Activated T-helper 1 cell treated with anti-CD3 and anti-CD28 coated beads, Interleukin-12 subunit alpha, Interleukin-12 subunit beta, Interleukin-2, Interleukin-4 antibody, amounts not matched to agents 30 ng/mL and 10 ng/mL and 1 ng/mL, durations not matched to agents 14 hours and 24 hours and 36 hours (primary cell): ENCODE measurements around the gene HMBS. TPM values are rescaled to one million over a fixed set of nuclear protein-coding genes. Genes with fewer than 3 reads are reported as not detected.
"Not testable (repeated sequence)": the region's sequence is repeated elsewhere in the genome, so short reads cannot be mapped to it uniquely, and the experiment has no call there.

Experiments used
- DNase-seq: peaks from one replicate; pipeline ENCODE4 v3.0.0; 2021; ENCODE audit warnings: low spot score
- H3K27ac Mint-ChIP-seq: one replicate; pipeline ENCODE4 v1.8.0; 2021; ENCODE audit warnings: mild to moderate bottlenecking, mixed read lengths
- H3K27me3 Mint-ChIP-seq: one replicate; pipeline ENCODE4 v1.8.0; 2022; ENCODE audit warnings: mild to moderate bottlenecking, moderate library complexity, mixed read lengths; ENCODE audit not compliant: insufficient read depth
- H3K36me3 Mint-ChIP-seq: one replicate; pipeline ENCODE4 v1.8.0; 2021; ENCODE audit warnings: low read depth, mixed read lengths
- H3K4me1 Mint-ChIP-seq: one replicate; pipeline ENCODE4 v1.8.0; 2021; ENCODE audit warnings: low read depth, mixed read lengths
- H3K4me3 Mint-ChIP-seq: one replicate; pipeline ENCODE4 v1.8.0; 2021; ENCODE audit warnings: mild to moderate bottlenecking, moderate library complexity, mixed read lengths
- H3K9me3 Mint-ChIP-seq: one replicate; pipeline ENCODE4 v1.8.0; 2021; ENCODE audit warnings: mixed read lengths
- intact Hi-C: fragments of 100-400 bp; cut with micrococcal nuclease; formaldehyde crosslinking; loops from one replicate; pipeline ENCODE4 v1.15.1; 2024
- total RNA-seq: library from RNA; stranded (reverse); gene quantifications from 2 replicates; pipeline ENCODE4 v1.2.3, GENCODE V29; 2022

HMBS gene
- total RNA-seq, 1 donor from 2014 or later = 55.0 TPM

GRCh38 chr11:119120639-119121007 is 35.9 kb downstream of the HMBS start:
- H3K27ac Mint-ChIP-seq = peak overlapping the region; percentile 83
- intact Hi-C loops = loop anchor here (1.0 kb wide), 12 partner anchors 13 to 261 kb away; partner anchors contain the start of genes C2CD2L, DPAGT1, HYOU1 and NLRX1
- H3K27me3 Mint-ChIP-seq = no peaks in the 10 kb centered on the region
- H3K36me3 Mint-ChIP-seq = peaks cover 29% of the 10 kb centered on the region
- H3K4me1 Mint-ChIP-seq = peaks cover 42% of the 10 kb centered on the region
- DNase-seq = no peak
- H3K4me3 Mint-ChIP-seq = peak overlapping the region; percentile 98
- H3K9me3 Mint-ChIP-seq = no peaks in the 10 kb centered on the region

GRCh38 chr11:119121008-119121810 is 36.5 kb downstream of the HMBS start, which contains the start of gene HINFP:
HINFP (plus strand) TSS chr11:119121580; CDS start chr11:119126945, 5,365 bp downstream.
- peak within 1 kb of the TSS; percentile 98 for H3K4me3 Mint-ChIP-seq
- H3K27me3 Mint-ChIP-seq = no peaks in the 10 kb centered on the region
- no peaks in the 10 kb centered on the region for H3K9me3 Mint-ChIP-seq
- intact Hi-C loops = loop anchor here (1.0 kb wide), 12 partner anchors 14 to 260 kb away; partner anchors contain the start of genes C2CD2L, DPAGT1, HYOU1 and NLRX1
- peak; percentile 99 for DNase-seq
- peaks cover 36% of the 10 kb centered on the region for H3K4me1 Mint-ChIP-seq
- peak within 1 kb of the TSS; percentile 83 for H3K27ac Mint-ChIP-seq
- H3K36me3 Mint-ChIP-seq = peaks cover 23% of the 10 kb centered on the region

DNA sequence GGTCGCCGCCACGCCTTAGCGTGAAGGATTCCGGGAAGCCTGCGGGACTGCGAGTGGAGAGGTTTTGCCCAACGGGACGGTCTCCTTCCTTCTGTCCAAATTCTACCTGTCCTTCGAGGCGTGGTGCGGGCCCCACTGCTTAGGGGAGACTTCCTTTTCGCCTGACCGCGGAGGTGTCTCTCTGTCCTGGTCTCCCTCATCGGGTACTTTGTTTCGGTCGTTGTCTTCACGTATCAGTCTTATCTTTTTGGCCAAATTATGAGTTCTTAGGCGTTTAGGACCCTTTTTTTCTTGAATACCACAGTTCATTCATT is 37.1 kb downstream of the HMBS start:
- Mint-ChIP-seq H3K9me3 (no peaks in the 10 kb centered on the region), H3K4me3 (peak overlapping the region; percentile 98), H3K27me3 (no peaks in the 10 kb centered on the region), H3K36me3 (peaks cover 22% of the 10 kb centered on the region), H3K4me1 (peaks cover 39% of the 10 kb centered on the region), H3K27ac (peak overlapping the region; percentile 83)
- DNase-seq = no peak
- intact Hi-C loops = loop anchor here (1.0 kb wide), 12 partner anchors 14 to 260 kb away; partner anchors contain the start of genes C2CD2L, DPAGT1, HYOU1 and NLRX1

GRCh38 chr11:119125821-119126220 is 41.1 kb downstream of the HMBS start:
- no peak overlapping the region for H3K27ac Mint-ChIP-seq
- peaks cover 26% of the 10 kb centered on the region for H3K36me3 Mint-ChIP-seq
- no peak for DNase-seq
- H3K4me1 Mint-ChIP-seq = peaks cover 35% of the 10 kb centered on the region
- no peaks in the 10 kb centered on the region for H3K9me3 Mint-ChIP-seq
- intact Hi-C loops = no loop called here
- H3K4me3 Mint-ChIP-seq = no peak overlapping the region
- no peaks in the 10 kb centered on the region for H3K27me3 Mint-ChIP-seq

DNA sequence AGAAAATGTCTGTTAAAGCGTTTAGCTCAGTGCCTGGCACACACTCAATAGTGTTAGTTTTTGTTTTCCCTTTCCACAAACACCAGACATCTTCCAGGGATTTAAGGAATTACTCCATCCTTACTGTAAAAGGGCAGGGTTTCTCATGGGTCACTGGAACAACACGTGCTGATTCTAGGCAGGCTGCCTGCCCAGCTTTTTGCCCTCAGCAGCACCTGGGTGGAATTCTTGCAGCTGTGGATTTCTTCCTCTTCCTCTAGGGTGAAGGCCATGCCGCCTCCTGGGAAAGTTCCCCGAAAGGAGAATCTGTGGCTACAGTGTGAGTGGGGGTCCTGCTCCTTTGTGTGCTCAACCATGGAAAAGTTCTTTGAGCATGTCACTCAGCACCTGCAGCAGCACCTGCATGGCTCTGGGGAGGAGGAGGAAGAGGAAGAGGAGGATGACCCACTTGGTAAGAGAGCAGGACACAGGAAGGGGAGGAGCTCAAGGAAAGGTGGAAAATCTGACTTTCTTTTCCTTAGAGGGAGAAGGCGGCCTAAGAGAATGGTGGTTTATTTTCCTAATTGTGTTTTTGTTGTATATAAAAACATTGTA is 42.1 kb downstream of the HMBS start:
- no peaks in the 10 kb centered on the region for H3K9me3 Mint-ChIP-seq
- intact Hi-C loops = no loop called here
- H3K36me3 Mint-ChIP-seq = peaks cover 33% of the 10 kb centered on the region
- no peak overlapping the region for H3K4me3 Mint-ChIP-seq
- DNase-seq = no peak
- H3K4me1 Mint-ChIP-seq = peaks cover 31% of the 10 kb centered on the region
- no peaks in the 10 kb centered on the region for H3K27me3 Mint-ChIP-seq
- peak overlapping the region; percentile 33 for H3K27ac Mint-ChIP-seq

GRCh38 chr11:119130662-119131061 is 46.0 kb downstream of the HMBS start:
- intact Hi-C loops = no loop called here
- H3K36me3 Mint-ChIP-seq = peaks cover 39% of the 10 kb centered on the region
- H3K4me1 Mint-ChIP-seq = peaks cover 6% of the 10 kb centered on the region
- no peak overlapping the region for H3K4me3 Mint-ChIP-seq
- H3K27me3 Mint-ChIP-seq = no peaks in the 10 kb centered on the region
- no peaks in the 10 kb centered on the region for H3K9me3 Mint-ChIP-seq
- H3K27ac Mint-ChIP-seq = no peak overlapping the region
- DNase-seq = no peak

DNA sequence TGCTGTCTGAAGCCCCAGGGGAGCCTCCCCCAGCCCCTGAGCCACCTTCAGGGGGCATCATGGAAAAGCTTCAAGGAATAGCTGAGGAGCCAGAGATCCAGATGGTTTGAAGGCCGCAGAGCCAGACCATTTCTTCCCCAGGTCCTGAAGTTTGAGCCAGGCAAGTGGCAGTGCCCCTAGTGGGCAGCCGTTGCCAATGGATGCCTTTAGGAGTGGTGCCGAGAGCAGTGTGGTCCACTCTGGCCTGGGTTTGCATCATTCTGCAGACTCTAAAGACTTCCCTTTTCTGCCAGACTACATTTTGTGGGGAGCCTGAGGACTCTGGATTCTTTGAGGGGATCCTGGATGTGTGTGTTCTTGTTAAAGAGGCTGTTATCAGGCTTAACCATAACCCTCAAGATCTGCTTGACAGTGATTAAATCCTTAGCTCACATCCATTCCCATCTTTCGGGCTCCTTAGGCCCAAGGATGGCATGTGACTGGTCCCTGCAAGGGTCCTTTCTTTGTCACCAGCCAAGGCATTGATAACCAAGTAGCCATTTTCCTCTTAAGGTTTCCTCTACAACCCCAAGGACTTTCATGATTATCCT is 49.8 kb downstream of the HMBS start:
- Mint-ChIP-seq H3K27ac (no peak overlapping the region), H3K4me3 (no peak overlapping the region), H3K9me3 (no peaks in the 10 kb centered on the region), H3K27me3 (peaks cover 7% of the 10 kb centered on the region), H3K4me1 (no peaks in the 10 kb centered on the region), H3K36me3 (peaks cover 32% of the 10 kb centered on the region)
- DNase-seq = no peak
- intact Hi-C loops = no loop called here

- H3K36me3 Mint-ChIP-seq, H3K9me3 Mint-ChIP-seq, H3K4me1 Mint-ChIP-seq, H3K4me3 Mint-ChIP-seq, H3K27ac Mint-ChIP-seq, intact Hi-C loops, DNase-seq: not testable (repeated sequence)
- peaks cover 11% of the 10 kb centered on the region for H3K27me3 Mint-ChIP-seq
Observed at GRCh38 chr11:119139276-119139675, 54.6 kb downstream of the HMBS start.

Other genes starting within 250 kb of the HMBS start
- gene CXCR5, start 201.0 kb upstream of the HMBS start, total RNA-seq = 5.1 and 5.5 TPM in 2 replicates
- gene BCL9L, start 159.0 kb upstream of the HMBS start, total RNA-seq = 27.3 and 32.4 TPM in 2 replicates
- not detected in 2 replicates for gene UPK2, start 128.6 kb upstream of the HMBS start, total RNA-seq
- gene FOXR1, start 113.1 kb upstream of the HMBS start, total RNA-seq = not detected in 2 replicates
- 50.1 and 53.6 TPM in 2 replicates for gene CENATAC, start 86.7 kb upstream of the HMBS start, total RNA-seq
- 1,440 and 1,455 TPM in 2 replicates for gene RPS25, start 66.5 kb upstream of the HMBS start, total RNA-seq
- gene TRAPPC4, start 66.1 kb upstream of the HMBS start, total RNA-seq = 141 and 142 TPM in 2 replicates
- gene SLC37A4, start 54.0 kb upstream of the HMBS start, total RNA-seq = 24.3 and 28.7 TPM in 2 replicates
- gene HYOU1, start 27.7 kb upstream of the HMBS start, total RNA-seq = 216 and 219 TPM in 2 replicates
- 23.5 and 24.0 TPM in 2 replicates for gene VPS11, start 17.1 kb upstream of the HMBS start, total RNA-seq
- 81.8 and 84.4 TPM in 2 replicates for gene DPAGT1, start 17.0 kb downstream of the HMBS start, total RNA-seq
- gene C2CD2L, start 22.5 kb downstream of the HMBS start, total RNA-seq = 35.7 and 38.2 TPM in 2 replicates
- gene HINFP, start 36.7 kb downstream of the HMBS start, total RNA-seq = 31.2 and 35.2 TPM in 2 replicates
- gene ABCG4, start 64.2 kb downstream of the HMBS start, total RNA-seq = 0.07 TPM in 1 of 2 replicates, not detected in the other
- 24.1 and 29.5 TPM in 2 replicates for gene NLRX1, start 83.8 kb downstream of the HMBS start, total RNA-seq
- 0.56 TPM in 1 of 2 replicates, not detected in the other for gene NHERF4, start 100.6 kb downstream of the HMBS start, total RNA-seq
- 38.1 and 39.9 TPM in 2 replicates for gene CBL, start 121.5 kb downstream of the HMBS start, total RNA-seq
- gene MCAM, start 232.2 kb downstream of the HMBS start, total RNA-seq = 6.0 and 6.6 TPM in 2 replicates
- gene RNF26, start 249.6 kb downstream of the HMBS start, total RNA-seq = 26.1 and 27.9 TPM in 2 replicates